IMR-90 (cell line): ENCODE data around the gene ECSIT.

Experiments used
- CTCF ChIP-seq: conservative IDR thresholded peaks from 2 replicates; pipeline ENCODE4 v1.5.1; 2012; ENCODE audit warnings: mild to moderate bottlenecking, low read depth, low read length, improper control_type of control experiment
- NFE2L2 ChIP-seq: fragments of 150-350 bp; IDR thresholded peaks from 2 replicates; pipeline ENCODE4 v1.6.1; 2016; ENCODE audit warnings: low read depth, mild to moderate bottlenecking, low read length
- POLR2A ChIP-seq: IDR thresholded peaks from 2 replicates; pipeline ENCODE4 v1.6.1; 2012; ENCODE audit warnings: mild to moderate bottlenecking, low read depth, low read length

DNA sequence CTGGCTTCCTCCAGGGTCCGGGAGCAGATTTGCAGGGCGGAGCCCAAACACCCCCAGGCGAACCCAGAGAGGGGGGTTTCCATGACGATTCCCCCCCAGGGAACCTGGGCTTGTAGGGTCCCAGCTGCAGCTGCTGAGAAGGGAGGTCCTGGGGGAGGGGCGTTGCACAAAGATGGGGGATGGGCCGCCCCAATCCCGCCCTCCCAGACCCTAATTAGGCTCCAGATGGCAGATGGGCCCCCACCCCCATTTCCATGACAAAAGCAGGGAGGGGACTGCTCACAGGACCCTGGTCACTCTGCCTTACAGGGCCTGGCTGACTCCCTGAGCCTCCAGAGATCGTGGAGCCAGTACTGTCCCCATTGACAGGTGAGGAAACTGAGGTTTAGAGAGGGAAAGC, 63.3 kb downstream of the ECSIT start:
- TF ChIP-seq CTCF = no peak
- no peak for TF ChIP-seq POLR2A
- no peak for TF ChIP-seq NFE2L2
